Left ventricle myocardium superior (tissue), 1 donor: Measurements from ENCODE around the gene ABCG8. TPM values are rescaled to one million over a fixed set of nuclear protein-coding genes. Genes with fewer than 3 reads are reported as not detected.

Experiments
- ATAC-seq: fragments of 200-7000 bp; cut with Tn5 transposase; one replicate; pipeline ENCODE4 v1.9.1; 2020; ENCODE audit warnings: mild to moderate bottlenecking, moderate library complexity
- DNase-seq: peaks from one replicate; pipeline ENCODE4 v3.0.0-alpha.2; 2020
- intact Hi-C: fragments of 100-400 bp; cut with micrococcal nuclease; formaldehyde crosslinking; loops from one replicate; pipeline ENCODE4 v1.11.0; 2022
- total RNA-seq: library from RNA; stranded (reverse); fragmentation: NEBNext Ultra II Directional; extraction: Animal tissue kit (Norgen Biotek cat#: 25700); gene quantifications from one replicate; pipeline ENCODE4 v1.2.1, GENCODE V29; 2021
- donor health status: DM: no; HTN: yes; CAD: no; lungs with severe emphysema.

Gene ABCG8
- total RNA-seq, 1 donor from 2014 or later: not detected

GRCh38 chr2:43852196-43852730 is 13.5 kb downstream of the ABCG8 start:
- DNase-seq (no peak), ATAC-seq (no peak)
- intact Hi-C loops: no loop called here

GRCh38 chr2:43853141-43854081 is 14.6 kb downstream of the ABCG8 start:
- ATAC-seq (no peak), DNase-seq (no peak)
- intact Hi-C loops: no loop called here

- ATAC-seq (no peak), DNase-seq (no peak)
- intact Hi-C loops: no loop called here
These were observed 15.9 kb downstream of the ABCG8 start for GRCh38 chr2:43854671-43855070.

GRCh38 chr2:43855292-43855691 is 16.5 kb downstream of the ABCG8 start:
- intact Hi-C loops: no loop called here
- DNase-seq (no peak), ATAC-seq (no peak)

GRCh38 chr2:43872151-43872550 is 33.4 kb downstream of the ABCG8 start:
- no peak for DNase-seq
- intact Hi-C loops: no loop called here
- no peak for ATAC-seq

- intact Hi-C loops: no loop called here
- DNase-seq (no peak), ATAC-seq (no peak)
These were observed 36.1 kb downstream of the ABCG8 start for GRCh38 chr2:43874776-43875451.

GRCh38 chr2:43877782-43878464 is 39.2 kb downstream of the ABCG8 start:
- ATAC-seq: peak; percentile 79
- intact Hi-C loops: no loop called here
- DNase-seq: peak; percentile 58

- ATAC-seq (no peak), DNase-seq (no peak)
- intact Hi-C loops: no loop called here
These were observed 40.5 kb downstream of the ABCG8 start for GRCh38 chr2:43879261-43879660.

- intact Hi-C loops: no loop called here
- no peak for DNase-seq
- ATAC-seq: no peak
These were observed 41.7 kb downstream of the ABCG8 start for GRCh38 chr2:43880471-43880870.

GRCh38 chr2:43880952-43881351 is 42.2 kb downstream of the ABCG8 start:
- DNase-seq (no peak), ATAC-seq (no peak)
- intact Hi-C loops: no loop called here

- ATAC-seq (no peak), DNase-seq (no peak)
- intact Hi-C loops: no loop called here
These were observed 43.5 kb downstream of the ABCG8 start for GRCh38 chr2:43882312-43882711.

GRCh38 chr2:43884689-43885088 is 45.9 kb downstream of the ABCG8 start:
- no peak for ATAC-seq
- intact Hi-C loops: no loop called here
- no peak for DNase-seq

- intact Hi-C loops: no loop called here
- no peak for ATAC-seq
- DNase-seq: no peak
These were observed 46.4 kb downstream of the ABCG8 start for GRCh38 chr2:43885132-43885632.

- intact Hi-C loops: no loop called here
- no peak for ATAC-seq
- DNase-seq: no peak
These were observed 48.4 kb downstream of the ABCG8 start for GRCh38 chr2:43887176-43887575.

GRCh38 chr2:43889416-43889815 is 50.6 kb downstream of the ABCG8 start:
- DNase-seq (no peak), ATAC-seq (no peak)
- intact Hi-C loops: no loop called here

- DNase-seq (no peak), ATAC-seq (no peak)
- intact Hi-C loops: no loop called here
These were observed 52.1 kb downstream of the ABCG8 start for GRCh38 chr2:43890855-43891254.

GRCh38 chr2:43894743-43895142 is 56.0 kb downstream of the ABCG8 start:
- no peak for ATAC-seq
- intact Hi-C loops: no loop called here
- no peak for DNase-seq

- ATAC-seq (no peak), DNase-seq (no peak)
- intact Hi-C loops: no loop called here
These were observed 58.1 kb downstream of the ABCG8 start for GRCh38 chr2:43896906-43897305.

GRCh38 chr2:43897492-43897891 is 58.7 kb downstream of the ABCG8 start:
- intact Hi-C loops: no loop called here
- ATAC-seq: no peak

More at GRCh38 chr2:43897492-43897891, 58.7 kb downstream of the ABCG8 start:
- no peak for DNase-seq
